ENCODE measurements around the gene KRTAP5-1. TPM values are rescaled to one million over a fixed set of nuclear protein-coding genes. Genes with fewer than 3 reads are reported as not detected.

KRTAP5-1 gene
- total and polyA plus RNA-seq, 10 of the 15 experiments (the other 5 are each of a cell fraction or from before 2014, with no cell fraction given): not detected

GRCh38 chr11:1562469-1563148, 22.5 kb downstream of the KRTAP5-1 start (continued):
- TF ChIP-seq ZNF687 (IDR thresholded peaks at IDR 0.05) (no peak), CBX5 (IDR thresholded peaks at IDR 0.05; ENCODE audit: low read depth) (no peak), RBBP5 (conservative IDR thresholded peaks at IDR 0.05) (no peak), ZZZ3 (IDR thresholded peaks at IDR 0.05; ENCODE audit: control insufficient read depth, insufficient read length, low read depth) (no peak), RUNX3 (IDR thresholded peaks at IDR 0.05; ENCODE audit: low read length) (no peak), EED (IDR thresholded peaks at IDR 0.05; ENCODE audit: low read depth) (no peak), ZNF24 (IDR thresholded peaks at IDR 0.05) (no peak), RELA (IDR thresholded peaks at IDR 0.05; ENCODE audit: borderline replicate concordance, partially characterized antibody) (no peak), CBX3 (IDR thresholded peaks at IDR 0.05; ENCODE audit: borderline replicate concordance, low read depth) (no peak), TAF1 (IDR thresholded peaks at IDR 0.05; ENCODE audit: borderline replicate concordance, low read depth, low read length) (no peak)

- ChIA-PET SMC1A (ENCODE audit: uncharacterized antibody, unreplicated experiment) (no interaction called here), POLR2A (no interaction called here), RAD21 (ENCODE audit: unreplicated experiment) (no interaction called here)
- TF ChIP-seq MEF2B (IDR thresholded peaks at IDR 0.05; ENCODE audit: partially characterized antibody, poor library complexity, severe bottlenecking) (no peak), CHD1 (IDR thresholded peaks at IDR 0.05; ENCODE audit: low read depth, low read length) (no peak), HCFC1 (IDR thresholded peaks at IDR 0.05; ENCODE audit: low read length) (no peak), NKRF (conservative IDR thresholded peaks at IDR 0.05) (no peak), KDM1A (IDR thresholded peaks at IDR 0.05; ENCODE audit: borderline replicate concordance) (no peak), SPI1 (IDR thresholded peaks at IDR 0.05; ENCODE audit: borderline replicate concordance, insufficient read depth, low read depth, low read length) (no peak), CREB1 (IDR thresholded peaks at IDR 0.05; ENCODE audit: low read depth) (no peak), SIN3A (IDR thresholded peaks at IDR 0.05; ENCODE audit: low read depth, low read length) (no peak), ATF3 (IDR thresholded peaks at IDR 0.05; ENCODE audit: borderline replicate concordance, extremely low read depth, low read depth, low read length) (no peak)
These were observed 23.1 kb downstream of the KRTAP5-1 start for GRCh38 chr11:1561955-1562354.

More at GRCh38 chr11:1561955-1562354, 23.1 kb downstream of the KRTAP5-1 start:
- no peaks in the 10 kb centered on the region for H3K36me3 ChIP-seq (ENCODE audit: control insufficient read depth in 2 of 2, insufficient read depth in 2 of 2, low read length in 1 of 2)
- 2% methylated on average over 5 of the region's 5 CpGs for WGBS (ENCODE audit: insufficient coverage, insufficient replicate concordance, low lambda C conversion rate, missing lambda C conversion rate)
- H3K9ac ChIP-seq (ENCODE audit: control insufficient read depth, insufficient read depth, low read length): no peak overlapping the region
- H3K9me3 ChIP-seq (replicated peaks; ENCODE audit: control insufficient read depth, insufficient read depth, low read length): no peaks in the 10 kb centered on the region
- H3K27ac ChIP-seq (ENCODE audit: control insufficient read depth, insufficient read depth): no peak overlapping the region
- H3K4me2 ChIP-seq (ENCODE audit: control insufficient read depth, insufficient read depth): no peak overlapping the region
- BruUV-seq (replicated peaks): no TSS peak
- no peaks in the 10 kb centered on the region for H3K27me3 ChIP-seq (replicated peaks in 1 of 2; ENCODE audit: control insufficient read depth in 2 of 2, insufficient read depth in 2 of 2, low read length in 1 of 2)
- ATAC-seq (no peak), DNase-seq (ENCODE audit: low read depth, low spot score) (no peak), FAIRE-seq (no peak)
- H3K79me2 ChIP-seq (ENCODE audit: control insufficient read depth, insufficient read depth, low read length): no peaks in the 10 kb centered on the region
- no peaks in the 10 kb centered on the region for H3K4me1 ChIP-seq (ENCODE audit: control insufficient read depth, insufficient read depth, low read length)
- no peak overlapping the region for H2AFZ ChIP-seq (ENCODE audit: control insufficient read depth, low read depth, low read length)
- CTCF ChIA-PET: no interaction called here
- H4K20me1 ChIP-seq (ENCODE audit: control insufficient read depth, insufficient read depth): no peaks in the 10 kb centered on the region
- no peak overlapping the region for H3K4me3 ChIP-seq
- in situ Hi-C loops (cut with MboI): no loop called here
- intact Hi-C loops (cut with micrococcal nuclease; ENCODE audit: unreplicated experiment): no loop called here
